A549 (cell line): ENCODE results near the gene ACAN.

Source experiments
- CEBPB ChIP-seq, 2 experiments: fragments of >200 bp in 1 of 2; sonication (Bioruptor Twin) in 1 of 2; formaldehyde crosslinking in 1 of 2; IDR thresholded peaks; 2 replicates each; pipeline ENCODE4 v1.6.1; 2012 to 2016
- KDM5A ChIP-seq: fragments of 200-600 bp; sonication (generic); IDR thresholded peaks from 2 replicates; pipeline ENCODE4 v1.6.1; 2016; ENCODE audit warnings: antibody characterized with exemption, mild to moderate bottlenecking
- MAZ ChIP-seq: fragments of 150-350 bp; IDR thresholded peaks from 2 replicates; pipeline ENCODE4 v1.6.1; 2014; ENCODE audit warnings: antibody characterized with exemption, low read depth, low read length, borderline replicate concordance
- NR3C1 ChIP-seq: fragments of >200 bp; sonication (Bioruptor Twin); formaldehyde crosslinking; IDR thresholded peaks from 3 replicates; pipeline ENCODE4 v1.6.1; 2017
- POLR2A ChIP-seq: IDR thresholded peaks from 2 replicates; pipeline ENCODE4 v1.6.1; 2012; ENCODE audit warnings: mild to moderate bottlenecking, low read length
- POLR2AphosphoS2 ChIP-seq: conservative IDR thresholded peaks from 2 replicates; pipeline ENCODE4 v1.6.1; 2012; ENCODE audit warnings: low read length, improper control_type of control experiment, inconsistent platforms
- TF ChIP-seq, protein P1 (sequence below): fragments of 200-600 bp; sonication (generic); IDR thresholded peaks from 2 replicates; pipeline ENCODE4 v1.6.1; 2016; ENCODE audit warnings: antibody characterized with exemption, mild to moderate bottlenecking, moderate library complexity
- TF ChIP-seq, protein P2 (sequence below): fragments of >200 bp; sonication (Bioruptor Twin); formaldehyde crosslinking; IDR thresholded peaks from 3 replicates; pipeline ENCODE4 v1.5.1; 2016
- TF ChIP-seq, protein P3 (sequence below): fragments of 250-450 bp; sonication (Bioruptor Pico); IDR thresholded peaks from 2 replicates; pipeline ENCODE4 v1.5.0; 2021; ENCODE audit warnings: mild to moderate bottlenecking, moderate library complexity, borderline replicate concordance
- TF ChIP-seq, protein P4 (sequence below): fragments of 450-650 bp; IDR thresholded peaks from 2 replicates; pipeline ENCODE4 v1.6.1; 2014; ENCODE audit warnings: antibody characterized with exemption

DNA sequence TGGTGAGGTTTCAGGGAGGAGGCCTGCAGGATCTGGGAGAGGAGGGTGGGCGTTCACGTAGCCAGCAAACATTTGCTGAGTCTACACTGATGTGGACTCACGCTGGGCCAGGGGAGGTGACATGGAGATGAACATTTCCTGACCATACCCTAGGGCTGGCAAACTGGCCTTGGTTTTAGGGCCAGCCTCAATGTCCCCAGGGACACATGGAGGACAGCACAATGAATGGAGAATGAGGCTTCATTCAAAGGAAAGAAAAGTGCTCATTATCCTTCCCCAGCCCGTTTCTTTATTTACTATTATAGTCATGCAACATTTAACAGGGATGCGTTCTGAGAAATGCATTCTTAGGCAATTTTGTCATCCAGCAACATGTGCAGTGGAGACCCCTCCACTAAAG lies 26.8 kb downstream of the ACAN start:
- TF ChIP-seq, protein P1, sequence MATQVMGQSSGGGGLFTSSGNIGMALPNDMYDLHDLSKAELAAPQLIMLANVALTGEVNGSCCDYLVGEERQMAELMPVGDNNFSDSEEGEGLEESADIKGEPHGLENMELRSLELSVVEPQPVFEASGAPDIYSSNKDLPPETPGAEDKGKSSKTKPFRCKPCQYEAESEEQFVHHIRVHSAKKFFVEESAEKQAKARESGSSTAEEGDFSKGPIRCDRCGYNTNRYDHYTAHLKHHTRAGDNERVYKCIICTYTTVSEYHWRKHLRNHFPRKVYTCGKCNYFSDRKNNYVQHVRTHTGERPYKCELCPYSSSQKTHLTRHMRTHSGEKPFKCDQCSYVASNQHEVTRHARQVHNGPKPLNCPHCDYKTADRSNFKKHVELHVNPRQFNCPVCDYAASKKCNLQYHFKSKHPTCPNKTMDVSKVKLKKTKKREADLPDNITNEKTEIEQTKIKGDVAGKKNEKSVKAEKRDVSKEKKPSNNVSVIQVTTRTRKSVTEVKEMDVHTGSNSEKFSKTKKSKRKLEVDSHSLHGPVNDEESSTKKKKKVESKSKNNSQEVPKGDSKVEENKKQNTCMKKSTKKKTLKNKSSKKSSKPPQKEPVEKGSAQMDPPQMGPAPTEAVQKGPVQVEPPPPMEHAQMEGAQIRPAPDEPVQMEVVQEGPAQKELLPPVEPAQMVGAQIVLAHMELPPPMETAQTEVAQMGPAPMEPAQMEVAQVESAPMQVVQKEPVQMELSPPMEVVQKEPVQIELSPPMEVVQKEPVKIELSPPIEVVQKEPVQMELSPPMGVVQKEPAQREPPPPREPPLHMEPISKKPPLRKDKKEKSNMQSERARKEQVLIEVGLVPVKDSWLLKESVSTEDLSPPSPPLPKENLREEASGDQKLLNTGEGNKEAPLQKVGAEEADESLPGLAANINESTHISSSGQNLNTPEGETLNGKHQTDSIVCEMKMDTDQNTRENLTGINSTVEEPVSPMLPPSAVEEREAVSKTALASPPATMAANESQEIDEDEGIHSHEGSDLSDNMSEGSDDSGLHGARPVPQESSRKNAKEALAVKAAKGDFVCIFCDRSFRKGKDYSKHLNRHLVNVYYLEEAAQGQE: no peak
- TF ChIP-seq POLR2A (no peak), NR3C1 (no peak), KDM5A (no peak), POLR2AphosphoS2 (no peak), CEBPB (IDR thresholded peaks at IDR 0.05) (no peak), MAZ (no peak)
- TF ChIP-seq, protein P2, sequence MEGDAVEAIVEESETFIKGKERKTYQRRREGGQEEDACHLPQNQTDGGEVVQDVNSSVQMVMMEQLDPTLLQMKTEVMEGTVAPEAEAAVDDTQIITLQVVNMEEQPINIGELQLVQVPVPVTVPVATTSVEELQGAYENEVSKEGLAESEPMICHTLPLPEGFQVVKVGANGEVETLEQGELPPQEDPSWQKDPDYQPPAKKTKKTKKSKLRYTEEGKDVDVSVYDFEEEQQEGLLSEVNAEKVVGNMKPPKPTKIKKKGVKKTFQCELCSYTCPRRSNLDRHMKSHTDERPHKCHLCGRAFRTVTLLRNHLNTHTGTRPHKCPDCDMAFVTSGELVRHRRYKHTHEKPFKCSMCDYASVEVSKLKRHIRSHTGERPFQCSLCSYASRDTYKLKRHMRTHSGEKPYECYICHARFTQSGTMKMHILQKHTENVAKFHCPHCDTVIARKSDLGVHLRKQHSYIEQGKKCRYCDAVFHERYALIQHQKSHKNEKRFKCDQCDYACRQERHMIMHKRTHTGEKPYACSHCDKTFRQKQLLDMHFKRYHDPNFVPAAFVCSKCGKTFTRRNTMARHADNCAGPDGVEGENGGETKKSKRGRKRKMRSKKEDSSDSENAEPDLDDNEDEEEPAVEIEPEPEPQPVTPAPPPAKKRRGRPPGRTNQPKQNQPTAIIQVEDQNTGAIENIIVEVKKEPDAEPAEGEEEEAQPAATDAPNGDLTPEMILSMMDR: no peak
- TF ChIP-seq, protein P3, sequence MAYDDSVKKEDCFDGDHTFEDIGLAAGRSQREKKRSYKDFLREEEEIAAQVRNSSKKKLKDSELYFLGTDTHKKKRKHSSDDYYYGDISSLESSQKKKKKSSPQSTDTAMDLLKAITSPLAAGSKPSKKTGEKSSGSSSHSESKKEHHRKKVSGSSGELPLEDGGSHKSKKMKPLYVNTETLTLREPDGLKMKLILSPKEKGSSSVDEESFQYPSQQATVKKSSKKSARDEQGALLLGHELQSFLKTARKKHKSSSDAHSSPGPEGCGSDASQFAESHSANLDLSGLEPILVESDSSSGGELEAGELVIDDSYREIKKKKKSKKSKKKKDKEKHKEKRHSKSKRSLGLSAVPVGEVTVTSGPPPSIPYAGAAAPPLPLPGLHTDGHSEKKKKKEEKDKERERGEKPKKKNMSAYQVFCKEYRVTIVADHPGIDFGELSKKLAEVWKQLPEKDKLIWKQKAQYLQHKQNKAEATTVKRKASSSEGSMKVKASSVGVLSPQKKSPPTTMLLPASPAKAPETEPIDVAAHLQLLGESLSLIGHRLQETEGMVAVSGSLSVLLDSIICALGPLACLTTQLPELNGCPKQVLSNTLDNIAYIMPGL: no peak
- TF ChIP-seq, protein P4, sequence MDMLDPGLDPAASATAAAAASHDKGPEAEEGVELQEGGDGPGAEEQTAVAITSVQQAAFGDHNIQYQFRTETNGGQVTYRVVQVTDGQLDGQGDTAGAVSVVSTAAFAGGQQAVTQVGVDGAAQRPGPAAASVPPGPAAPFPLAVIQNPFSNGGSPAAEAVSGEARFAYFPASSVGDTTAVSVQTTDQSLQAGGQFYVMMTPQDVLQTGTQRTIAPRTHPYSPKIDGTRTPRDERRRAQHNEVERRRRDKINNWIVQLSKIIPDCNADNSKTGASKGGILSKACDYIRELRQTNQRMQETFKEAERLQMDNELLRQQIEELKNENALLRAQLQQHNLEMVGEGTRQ: no peak
